HPDE6-E6E7 (cell line): ENCODE data around the gene CALY.
"Not testable (repeated sequence)": the region's sequence is repeated elsewhere in the genome, so short reads cannot be mapped to it uniquely, and the experiment has no call there.

Experiments
- DNase-seq: peaks from one replicate; pipeline ENCODE4 v3.0.0; 2011; ENCODE audit warnings: missing footprints; ENCODE audit errors: extremely low spot score

Gene CALY

GRCh38 chr10:133329491-133330202 lies 7.0 kb downstream of the CALY start:
- DNase-seq, result peak; percentile 66

- no peak for DNase-seq
Measured at GRCh38 chr10:133328358-133329343, 8.0 kb downstream of the CALY start.

- DNase-seq, result no peak
Measured at GRCh38 chr10:133327651-133328357, 8.9 kb downstream of the CALY start.

- DNase-seq, result no peak
Measured at GRCh38 chr10:133326745-133327650, 9.7 kb downstream of the CALY start.

- no peak for DNase-seq
Measured at GRCh38 chr10:133326223-133326551, 10.5 kb downstream of the CALY start.

- no peak for DNase-seq
Measured at GRCh38 chr10:133325440-133326222, 11.1 kb downstream of the CALY start.

GRCh38 chr10:133324857-133325260 lies 11.8 kb downstream of the CALY start:
- DNase-seq, result no peak

GRCh38 chr10:133324198-133324792 lies 12.4 kb downstream of the CALY start:
- no peak for DNase-seq

GRCh38 chr10:133322064-133322709 lies 14.5 kb downstream of the CALY start:
- not testable (repeated sequence) for DNase-seq

GRCh38 chr10:133320852-133321422 lies 15.8 kb downstream of the CALY start:
- DNase-seq, result not testable (repeated sequence)

- DNase-seq, result no peak
Measured at GRCh38 chr10:133318494-133319127, 18.1 kb downstream of the CALY start.

GRCh38 chr10:133316732-133317131 lies 20.0 kb downstream of the CALY start:
- DNase-seq, result no peak

- DNase-seq, result no peak
Measured at GRCh38 chr10:133316266-133316665, 20.4 kb downstream of the CALY start.

- DNase-seq, result no peak
Measured at GRCh38 chr10:133315847-133316246, 20.8 kb downstream of the CALY start.

GRCh38 chr10:133314911-133315310 lies 21.8 kb downstream of the CALY start:
- DNase-seq, result no peak

GRCh38 chr10:133313192-133313591 lies 23.5 kb downstream of the CALY start:
- DNase-seq, result no peak

GRCh38 chr10:133312769-133313145 lies 23.9 kb downstream of the CALY start:
- no peak for DNase-seq

GRCh38 chr10:133312016-133312768 lies 24.5 kb downstream of the CALY start:
- no peak for DNase-seq
